Measurements from ENCODE around the gene CRIP3. TPM values are rescaled to one million over a fixed set of nuclear protein-coding genes. Genes with fewer than 3 reads are reported as not detected.

The CRIP3 gene
- total and polyA plus RNA-seq, 2 donors (not counting 3 experiments of a cell fraction or from before 2014, with no cell fraction given): not detected

DNA sequence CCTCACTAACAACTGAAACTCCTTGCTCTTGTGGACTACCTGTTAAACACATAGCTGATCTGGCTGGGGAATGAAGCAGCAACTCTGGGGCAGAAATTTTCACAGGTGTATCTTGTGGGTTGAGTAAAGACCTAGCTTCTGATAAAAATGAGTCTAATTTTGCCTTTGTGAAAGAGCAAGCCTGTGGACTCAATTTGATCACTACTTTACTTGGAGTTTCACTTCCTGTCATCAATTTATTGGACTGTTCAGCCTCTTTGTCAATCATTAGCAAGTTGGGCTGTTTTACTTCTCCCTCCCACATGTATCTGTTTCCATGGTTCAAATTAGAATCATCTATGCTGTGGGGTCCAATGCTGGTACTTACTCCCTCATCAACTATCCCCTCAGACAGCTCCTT lies 29.6 kb upstream of the CRIP3 start:
- H3K9ac ChIP-seq (replicated peaks; ENCODE audit: extremely low read depth, insufficient read depth, low read length): no peak overlapping the region
- no peaks in the 10 kb centered on the region for H3K79me2 ChIP-seq (ENCODE audit: control insufficient read depth, insufficient read depth, low read length)
- H3K9me3 ChIP-seq (replicated peaks; ENCODE audit: control insufficient read depth, insufficient read depth, low read length): no peaks in the 10 kb centered on the region
- no peaks in the 10 kb centered on the region for H3K9me1 ChIP-seq (replicated peaks; ENCODE audit: control insufficient read depth, extremely low read depth, insufficient read depth, low read length)
- H4K20me1 ChIP-seq (replicated peaks; ENCODE audit: control insufficient read depth, extremely low read depth, insufficient read depth, low read length): no peaks in the 10 kb centered on the region
- POLR2A ChIA-PET: no interaction called here
- CTCF ChIA-PET: interaction anchor here (1.4 to 1.7 kb wide), 3 partner anchors 8 to 109 kb away, joined by 3 to 5 read pairs (median 3); partner anchors contain the start of gene DNPH1
- no peak overlapping the region for H3K27ac ChIP-seq (ENCODE audit: insufficient read depth, low read depth, low read length)
- no peak overlapping the region for H3K4me2 ChIP-seq (ENCODE audit: insufficient read depth, low read length)
- no peaks in the 10 kb centered on the region for H3K4me1 ChIP-seq (ENCODE audit: control insufficient read depth, extremely low read depth, insufficient read depth, low read length)
- H2AFZ ChIP-seq (ENCODE audit: low read depth, low read length): no peak overlapping the region
- DNase-seq (ENCODE audit: low read depth, low spot score) (no peak), FAIRE-seq (no peak)
- intact Hi-C loops (cut with micrococcal nuclease): no loop called here
- no peaks in the 10 kb centered on the region for H3K27me3 ChIP-seq (ENCODE audit: control insufficient read depth in 2 of 2, insufficient read depth in 2 of 2, low read length in 2 of 2)
- TF ChIP-seq EZH2 (IDR thresholded peaks at IDR 0.05; ENCODE audit: borderline replicate concordance, low read depth, low read length, severe bottlenecking): no peak
- TF ChIP-seq POLR2A (IDR thresholded peaks at IDR 0.05; ENCODE audit: low read depth, low read length): no peak
- TF ChIP-seq, protein P1, sequence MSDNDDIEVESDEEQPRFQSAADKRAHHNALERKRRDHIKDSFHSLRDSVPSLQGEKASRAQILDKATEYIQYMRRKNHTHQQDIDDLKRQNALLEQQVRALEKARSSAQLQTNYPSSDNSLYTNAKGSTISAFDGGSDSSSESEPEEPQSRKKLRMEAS (IDR thresholded peaks at IDR 0.05; ENCODE audit: insufficient read depth, insufficient read length): no peak
- TF ChIP-seq, protein P2, sequence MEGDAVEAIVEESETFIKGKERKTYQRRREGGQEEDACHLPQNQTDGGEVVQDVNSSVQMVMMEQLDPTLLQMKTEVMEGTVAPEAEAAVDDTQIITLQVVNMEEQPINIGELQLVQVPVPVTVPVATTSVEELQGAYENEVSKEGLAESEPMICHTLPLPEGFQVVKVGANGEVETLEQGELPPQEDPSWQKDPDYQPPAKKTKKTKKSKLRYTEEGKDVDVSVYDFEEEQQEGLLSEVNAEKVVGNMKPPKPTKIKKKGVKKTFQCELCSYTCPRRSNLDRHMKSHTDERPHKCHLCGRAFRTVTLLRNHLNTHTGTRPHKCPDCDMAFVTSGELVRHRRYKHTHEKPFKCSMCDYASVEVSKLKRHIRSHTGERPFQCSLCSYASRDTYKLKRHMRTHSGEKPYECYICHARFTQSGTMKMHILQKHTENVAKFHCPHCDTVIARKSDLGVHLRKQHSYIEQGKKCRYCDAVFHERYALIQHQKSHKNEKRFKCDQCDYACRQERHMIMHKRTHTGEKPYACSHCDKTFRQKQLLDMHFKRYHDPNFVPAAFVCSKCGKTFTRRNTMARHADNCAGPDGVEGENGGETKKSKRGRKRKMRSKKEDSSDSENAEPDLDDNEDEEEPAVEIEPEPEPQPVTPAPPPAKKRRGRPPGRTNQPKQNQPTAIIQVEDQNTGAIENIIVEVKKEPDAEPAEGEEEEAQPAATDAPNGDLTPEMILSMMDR (IDR thresholded peaks at IDR 0.05; ENCODE audit: extremely low read depth in 1 of 2, insufficient read depth in 1 of 2, low read depth in 1 of 2, low read length in 2 of 2): no peak
- TF ChIP-seq GATA2 (IDR thresholded peaks at IDR 0.05; ENCODE audit: insufficient read depth, insufficient read length, low read depth, low read length): no peak
- no peak for TF ChIP-seq FOS (IDR thresholded peaks at IDR 0.05; ENCODE audit: borderline replicate concordance, insufficient read depth, low read length)
- TF ChIP-seq MYC (IDR thresholded peaks at IDR 0.05; ENCODE audit: low read depth, low read length): no peak
- no peak for TF ChIP-seq POLR2AphosphoS5 (IDR thresholded peaks at IDR 0.05; ENCODE audit: insufficient read depth, low read depth, low read length)
- no peak for TF ChIP-seq JUN (IDR thresholded peaks at IDR 0.05; ENCODE audit: borderline replicate concordance, insufficient read depth, insufficient read length, low read depth)
- BruUV-seq (replicated peaks): no TSS peak
- dilution Hi-C loops (cut with MboI; ENCODE audit: extremely low pct_ligation_motif_present, low sequenced_read_pairs): no loop called here
- H3K4me3 ChIP-seq (replicated peaks in 1 of 3; ENCODE audit: insufficient read depth in 1 of 3, low read depth in 1 of 3, low read length in 3 of 3): no peak overlapping the region
- H3K36me3 ChIP-seq (ENCODE audit: control insufficient read depth in 2 of 2, extremely low read depth in 1 of 2, insufficient read depth in 2 of 2, low read length in 2 of 2): peaks cover 0 to 22% of the 10 kb centered on the region in 2 experiments
